Fibroblast of skin of left biceps (primary cell): Measurements from ENCODE around the gene KLK1.
A peak's percentile ranks its signal among the peaks of the same experiment; 100 is the strongest.

Source experiments
- DNase-seq, 2 experiments: peaks; one replicate each; pipeline ENCODE4 v3.0.0-alpha.2; 2013; ENCODE audit warnings: low read depth in 2 of 2

The KLK1 gene

GRCh38 chr19:50836543-50837195 is 13.1 kb upstream of the KLK1 start:
- no peak for DNase-seq

GRCh38 chr19:50835785-50836542 is 12.4 kb upstream of the KLK1 start:
- peak in 1 of 2 experiments; percentile 10 for DNase-seq

DNA sequence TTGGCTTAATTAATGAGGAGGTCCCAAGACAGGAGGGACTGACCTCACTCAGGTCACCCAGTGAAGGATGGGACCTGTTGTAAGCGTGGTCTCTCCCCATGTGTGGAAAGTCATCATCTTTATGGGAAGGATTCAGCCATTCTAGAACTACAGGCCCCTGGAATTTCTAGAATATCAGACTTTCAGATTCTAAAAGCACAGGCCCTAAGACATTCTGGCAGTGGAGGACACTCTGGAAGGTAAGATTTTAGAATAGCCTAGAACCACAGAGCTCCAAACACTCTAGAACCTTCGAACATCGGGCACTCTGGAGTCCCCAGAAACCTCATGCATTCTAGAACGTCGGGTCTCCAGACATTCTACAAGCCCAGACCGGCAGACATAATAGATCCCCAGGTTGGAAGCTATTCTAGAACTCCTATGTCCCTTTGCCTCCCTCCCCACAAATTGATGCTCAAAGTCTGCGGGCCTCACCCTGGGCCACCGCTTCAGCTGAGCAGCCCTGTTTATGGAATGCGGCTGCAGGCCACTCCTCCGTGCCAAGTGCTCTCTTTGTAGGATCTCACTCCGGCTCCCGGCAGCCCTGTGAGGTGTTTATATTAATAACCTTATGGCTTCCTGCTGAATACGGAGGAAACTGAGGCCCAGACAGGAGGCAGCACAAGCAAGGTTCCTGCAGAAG is 11.7 kb upstream of the KLK1 start:
- DNase-seq = no peak

- DNase-seq = no peak
Observed at GRCh38 chr19:50833802-50834167, 10.2 kb upstream of the KLK1 start.

DNA sequence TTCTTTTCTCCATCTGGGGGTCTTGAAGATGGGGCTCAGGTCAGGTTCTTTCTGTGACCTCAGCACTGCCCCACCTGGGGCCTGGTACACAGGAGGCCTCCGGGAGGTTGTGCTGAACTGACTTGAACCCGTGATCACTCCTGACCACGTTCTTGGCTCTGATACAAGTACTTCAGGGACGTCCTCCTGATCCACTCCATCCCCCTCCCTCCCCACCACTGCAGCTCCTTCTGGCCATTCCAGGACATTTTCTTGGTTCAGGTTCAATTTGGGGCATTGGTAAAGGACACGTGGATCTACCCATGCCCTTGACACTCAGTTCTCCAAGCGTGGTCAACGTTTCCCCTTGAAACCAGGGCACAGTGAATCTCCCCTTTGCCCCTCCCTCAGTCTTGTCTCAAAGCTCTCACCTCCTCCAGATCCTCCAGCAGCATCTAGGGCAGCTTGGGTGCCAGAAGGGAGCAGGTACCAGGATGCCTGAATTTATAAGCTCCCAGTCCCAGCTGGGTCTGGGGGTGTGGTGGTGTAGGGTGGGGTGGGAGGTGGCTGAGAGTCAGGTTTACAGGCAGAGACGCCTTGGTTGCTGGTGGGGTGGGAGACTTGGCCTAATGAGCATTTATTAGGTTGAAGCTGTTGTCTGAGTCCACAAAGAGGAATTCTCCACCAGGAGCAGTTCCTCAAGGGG is 9.7 kb upstream of the KLK1 start, which contains the start of gene KLK15:
Gene KLK15 (minus strand): TSS at position 458 of the 685 bp plus-strand sequence. CDS start 2,082 bp downstream, outside the sequence.
- DNase-seq = no peak

- no peak for DNase-seq
Observed at GRCh38 chr19:50832666-50833065, 9.1 kb upstream of the KLK1 start.

DNA sequence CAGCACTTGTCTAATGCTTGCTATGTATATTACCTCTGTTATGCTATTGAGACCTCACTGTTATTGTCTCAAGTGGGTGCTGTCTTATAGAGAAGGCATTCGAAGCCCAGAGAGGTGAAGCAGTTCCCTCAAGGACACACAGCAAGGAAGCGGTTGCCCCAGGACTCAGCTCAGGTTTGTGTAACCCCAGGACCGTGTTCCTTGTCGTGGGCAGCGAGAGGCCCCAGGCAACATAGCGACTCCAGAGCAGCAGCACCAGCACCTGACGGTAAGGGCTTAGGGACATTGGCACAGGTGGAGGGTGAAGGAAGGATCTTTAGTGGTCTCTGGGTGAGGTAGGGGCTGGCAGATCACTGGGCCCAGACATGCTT is 7.4 kb upstream of the KLK1 start:
- DNase-seq = no peak

- DNase-seq = no peak
Observed at GRCh38 chr19:50830266-50831025, 6.9 kb upstream of the KLK1 start.

GRCh38 chr19:50829801-50830200 is 6.2 kb upstream of the KLK1 start:
- DNase-seq = no peak

DNA sequence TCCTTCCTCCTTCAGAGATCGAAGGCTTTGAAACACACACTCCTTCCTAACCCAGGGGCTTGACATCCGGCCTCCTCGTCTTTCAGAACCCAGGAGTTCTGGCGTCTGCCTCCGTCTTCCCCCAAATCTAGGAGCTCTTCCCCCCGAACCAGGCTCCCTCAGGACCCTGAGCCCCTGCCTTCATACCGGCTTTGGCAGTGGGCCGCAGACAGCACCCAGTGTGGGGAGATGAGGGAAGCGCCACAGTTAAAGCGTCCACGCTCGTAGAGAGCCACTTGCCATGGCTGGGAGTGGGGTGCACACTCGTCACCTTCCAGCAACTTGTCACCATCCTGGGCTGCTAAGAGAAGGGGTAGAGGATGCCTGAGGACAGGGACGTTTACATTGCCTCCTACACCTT is 3.9 kb upstream of the KLK1 start:
- DNase-seq = no peak

DNA sequence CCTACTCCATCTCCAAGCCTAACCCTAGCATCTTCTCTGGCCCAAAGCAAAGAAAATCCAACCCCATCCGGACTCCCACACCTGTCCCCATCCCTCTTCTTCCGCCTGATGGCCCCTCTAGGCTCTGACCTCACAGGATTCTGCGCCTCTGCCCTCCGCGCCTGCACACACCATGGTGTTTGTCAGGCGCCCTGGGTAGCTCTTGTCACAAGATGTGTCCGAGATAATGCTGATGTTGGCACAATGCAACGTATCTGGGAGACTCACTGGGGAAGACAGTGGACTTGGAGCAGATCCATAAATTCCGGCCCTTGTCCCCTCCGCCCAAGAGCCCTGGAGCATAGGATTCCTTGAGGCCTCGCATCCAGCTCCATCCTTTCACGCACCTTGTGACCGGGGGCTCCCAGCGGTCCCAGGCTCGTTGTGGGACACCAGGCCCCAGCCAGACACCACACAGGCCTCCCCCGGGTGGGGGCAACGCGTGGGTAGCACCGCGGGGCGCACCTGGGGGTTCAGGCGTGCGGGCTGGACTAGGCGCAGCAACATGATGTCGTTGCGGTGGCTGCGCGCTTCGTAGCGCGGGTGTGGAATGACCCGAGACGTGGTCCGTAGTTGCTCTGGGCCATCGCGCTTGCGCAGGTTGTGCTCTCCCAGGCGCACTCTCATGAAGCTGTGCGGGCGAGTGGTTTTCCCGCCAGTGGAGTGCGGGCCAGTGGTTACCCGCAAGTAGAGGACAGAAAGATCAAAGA is 3.1 kb upstream of the KLK1 start:
- no peak for DNase-seq

DNA sequence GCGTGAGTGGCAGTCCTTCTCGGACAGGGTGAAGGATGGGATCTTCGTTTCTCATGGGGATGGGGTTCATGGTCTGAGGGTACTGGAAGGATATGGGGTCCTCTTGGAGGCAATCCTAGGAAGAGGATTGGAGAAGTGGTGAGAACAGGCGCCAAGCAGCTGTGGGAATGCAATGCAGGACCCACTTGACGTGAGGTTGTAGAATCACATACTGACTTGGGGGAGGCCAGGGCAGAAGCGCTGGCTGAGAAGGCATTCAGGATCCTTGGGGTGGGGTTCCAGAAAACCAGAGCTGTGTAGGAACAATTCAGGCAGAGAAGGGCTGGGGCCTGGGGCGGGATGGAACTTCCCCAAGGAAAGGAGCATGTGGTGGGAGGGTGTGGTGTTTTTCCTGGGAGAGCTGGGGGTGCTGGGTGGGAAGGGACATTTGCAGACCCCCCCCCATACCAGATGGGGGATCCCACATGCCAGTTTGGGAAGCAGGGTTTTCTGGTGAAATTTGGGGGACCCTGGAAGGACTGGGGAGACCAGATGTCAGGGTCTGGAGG is 852 bp downstream of the KLK1 start:
- DNase-seq = no peak

DNA sequence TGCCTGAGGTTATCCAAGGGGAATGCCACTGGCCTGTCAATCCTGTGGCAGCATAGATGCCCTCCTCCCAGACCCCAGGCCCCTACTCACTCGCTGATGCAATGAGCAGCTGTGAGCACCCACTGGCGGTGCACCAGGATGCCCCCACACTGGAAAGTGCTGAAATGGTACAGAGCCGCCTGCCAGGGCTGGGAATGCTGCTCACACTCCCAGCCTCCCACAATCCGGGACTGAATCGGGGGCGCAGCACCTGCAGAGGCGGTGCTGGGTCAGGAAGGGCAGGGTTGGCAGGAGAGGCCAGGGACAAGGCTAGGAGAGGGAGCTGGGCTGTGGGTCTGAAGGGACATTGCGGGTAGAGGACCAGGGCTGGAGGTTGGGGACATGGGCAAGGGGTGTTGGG is 2.0 kb downstream of the KLK1 start:
- DNase-seq = no peak

GRCh38 chr19:50821248-50821612 is 2.4 kb downstream of the KLK1 start:
- DNase-seq = no peak

DNA sequence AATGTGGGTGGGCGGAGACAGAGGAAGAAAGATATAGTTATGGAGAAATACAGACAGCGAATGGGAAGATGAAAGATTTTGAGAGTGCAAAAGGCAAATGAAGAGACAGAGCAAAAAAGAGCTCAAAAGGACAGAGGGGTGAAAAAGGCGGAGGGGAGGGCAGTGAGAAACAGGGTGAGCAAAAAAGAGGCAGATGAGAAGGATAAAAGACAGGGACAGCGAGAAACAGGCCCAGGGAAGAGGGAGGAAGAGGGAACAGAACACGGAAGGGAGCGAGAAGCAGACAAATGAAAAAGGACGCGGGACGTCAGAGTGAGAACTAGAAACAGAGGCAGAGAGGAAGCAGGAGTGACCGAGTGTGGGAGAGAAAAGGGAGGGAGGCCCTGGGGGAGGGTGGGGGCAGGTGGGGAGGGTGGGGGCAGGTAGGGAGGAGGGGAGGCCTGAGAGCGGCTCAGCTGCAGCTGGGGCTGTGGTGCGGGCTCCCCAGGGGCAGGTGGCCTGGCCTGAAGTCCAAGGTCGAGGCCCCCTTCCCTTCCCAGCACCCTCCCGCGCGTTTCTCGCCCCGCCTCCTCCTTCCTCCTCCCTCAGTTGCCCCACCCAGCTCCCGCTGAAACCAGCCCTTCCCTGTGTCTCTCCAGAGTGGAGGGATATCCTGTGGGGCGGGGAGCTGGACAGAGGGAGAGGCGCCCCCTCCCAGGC is 2.9 kb downstream of the KLK1 start:
- no peak for DNase-seq

DNA sequence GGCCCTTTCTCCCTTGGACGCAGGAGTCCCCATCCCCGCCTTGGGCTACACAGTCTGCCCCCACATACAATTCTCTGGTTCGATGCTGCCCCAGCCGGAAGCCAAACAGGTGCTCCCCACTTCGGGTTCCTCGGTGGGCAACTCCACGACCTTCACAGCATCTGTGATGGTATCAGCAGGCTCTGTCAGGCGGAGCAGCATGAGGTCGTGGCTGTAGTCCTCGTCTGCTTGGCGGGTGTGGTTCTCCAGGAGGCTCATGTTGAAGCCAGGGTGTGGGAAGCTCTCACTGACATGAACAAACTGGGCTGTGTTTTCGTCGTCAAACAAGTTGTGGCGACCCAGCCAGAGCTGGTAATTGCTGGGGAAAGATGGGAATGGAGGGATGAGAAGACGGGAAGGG is 3.5 kb downstream of the KLK1 start:
- no peak for DNase-seq

GRCh38 chr19:50819636-50820035 is 4.0 kb downstream of the KLK1 start:
- no peak for DNase-seq

GRCh38 chr19:50818859-50819472 is 4.6 kb downstream of the KLK1 start:
- DNase-seq = no peak
